Omental fat pad (tissue), 4 donors: ENCODE data around the gene MKS1. TPM values are rescaled to one million over a fixed set of nuclear protein-coding genes. Genes with fewer than 3 reads are reported as not detected.

Source experiments
- ATAC-seq: fragments of 150-250 bp; one replicate; pipeline ENCODE4 v1.9.1; 2016; ENCODE audit warnings: mild to moderate bottlenecking, moderate library complexity; ENCODE audit not compliant: low FRiP score
- DNase-seq: peaks from one replicate; pipeline ENCODE4 v3.0.0-alpha.2; 2019; ENCODE audit warnings: low spot score
- total RNA-seq, 4 donors: library from RNA; depleted of rRNA; stranded (reverse); fragments of >200 nt; gene quantifications; one replicate each; pipeline ENCODE4 v1.1.0, GENCODE V29; 2016
- TF ChIP-seq, protein P1 (sequence below), 3 donors: fragments of 450-650 bp; IDR thresholded peaks; one replicate each; pipeline ENCODE4 v1.5.1; 2016 to 2017; ENCODE audit warnings: antibody characterized with exemption in 3 of 3, mild to moderate bottlenecking in 3 of 3, moderate library complexity in 2 of 3

The MKS1 gene
- total RNA-seq, 4 donors from 2014 or later: 3.7 to 9.9 (median 6.0) TPM

DNA sequence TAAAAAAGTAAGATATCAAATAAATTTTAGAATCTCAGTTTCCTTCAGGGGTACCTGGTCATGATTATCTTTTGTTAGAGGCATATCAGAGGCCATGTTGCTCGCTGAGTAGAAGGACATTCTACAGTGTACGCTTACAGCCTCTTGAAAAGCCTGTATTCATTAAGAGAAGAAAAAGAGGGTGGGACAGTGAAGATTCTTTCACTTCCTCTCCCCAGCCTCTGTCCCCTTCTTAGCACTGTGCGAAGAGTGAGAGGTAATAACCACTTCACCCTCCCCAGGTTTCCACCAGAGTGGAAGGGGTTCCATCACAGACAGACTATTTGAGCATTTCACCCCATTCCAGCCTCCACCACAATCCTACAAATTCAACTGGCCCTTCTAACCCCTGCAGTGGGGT, 14.5 kb upstream of the MKS1 start:
- TF ChIP-seq, protein P1, sequence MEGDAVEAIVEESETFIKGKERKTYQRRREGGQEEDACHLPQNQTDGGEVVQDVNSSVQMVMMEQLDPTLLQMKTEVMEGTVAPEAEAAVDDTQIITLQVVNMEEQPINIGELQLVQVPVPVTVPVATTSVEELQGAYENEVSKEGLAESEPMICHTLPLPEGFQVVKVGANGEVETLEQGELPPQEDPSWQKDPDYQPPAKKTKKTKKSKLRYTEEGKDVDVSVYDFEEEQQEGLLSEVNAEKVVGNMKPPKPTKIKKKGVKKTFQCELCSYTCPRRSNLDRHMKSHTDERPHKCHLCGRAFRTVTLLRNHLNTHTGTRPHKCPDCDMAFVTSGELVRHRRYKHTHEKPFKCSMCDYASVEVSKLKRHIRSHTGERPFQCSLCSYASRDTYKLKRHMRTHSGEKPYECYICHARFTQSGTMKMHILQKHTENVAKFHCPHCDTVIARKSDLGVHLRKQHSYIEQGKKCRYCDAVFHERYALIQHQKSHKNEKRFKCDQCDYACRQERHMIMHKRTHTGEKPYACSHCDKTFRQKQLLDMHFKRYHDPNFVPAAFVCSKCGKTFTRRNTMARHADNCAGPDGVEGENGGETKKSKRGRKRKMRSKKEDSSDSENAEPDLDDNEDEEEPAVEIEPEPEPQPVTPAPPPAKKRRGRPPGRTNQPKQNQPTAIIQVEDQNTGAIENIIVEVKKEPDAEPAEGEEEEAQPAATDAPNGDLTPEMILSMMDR (IDR thresholded peaks at IDR 0.05): no peak
- ATAC-seq: no peak

GRCh38 chr17:58232707-58233156, 13.7 kb upstream of the MKS1 start:
- no peak for DNase-seq
- TF ChIP-seq, protein P1 (IDR thresholded peaks at IDR 0.05): no peak
- ATAC-seq: peak; percentile 21

More for the DNA sequence above, 14.5 kb upstream of the MKS1 start:
- no peak for DNase-seq

DNA sequence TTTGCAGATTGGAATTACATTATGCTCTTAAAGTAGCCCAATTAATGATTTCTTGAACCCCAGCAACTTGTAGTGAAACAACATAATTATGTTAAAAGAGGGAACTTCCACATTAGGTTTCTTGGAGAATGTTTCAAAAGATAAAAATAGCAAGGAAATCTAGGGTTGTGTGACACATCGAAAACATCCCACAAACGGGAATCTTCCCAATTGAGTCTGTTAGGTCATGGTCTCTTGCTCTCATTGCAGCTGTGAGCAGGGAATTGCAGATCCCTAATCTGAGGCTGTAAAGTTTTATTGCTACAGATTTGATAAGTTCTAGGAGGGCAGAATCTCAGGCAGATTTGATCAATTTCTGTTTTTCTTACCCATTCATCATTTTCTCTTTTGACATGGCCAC, 12.6 kb upstream of the MKS1 start:
- TF ChIP-seq, protein P1 (IDR thresholded peaks at IDR 0.05): no peak
- ATAC-seq (no peak), DNase-seq (no peak)

DNA sequence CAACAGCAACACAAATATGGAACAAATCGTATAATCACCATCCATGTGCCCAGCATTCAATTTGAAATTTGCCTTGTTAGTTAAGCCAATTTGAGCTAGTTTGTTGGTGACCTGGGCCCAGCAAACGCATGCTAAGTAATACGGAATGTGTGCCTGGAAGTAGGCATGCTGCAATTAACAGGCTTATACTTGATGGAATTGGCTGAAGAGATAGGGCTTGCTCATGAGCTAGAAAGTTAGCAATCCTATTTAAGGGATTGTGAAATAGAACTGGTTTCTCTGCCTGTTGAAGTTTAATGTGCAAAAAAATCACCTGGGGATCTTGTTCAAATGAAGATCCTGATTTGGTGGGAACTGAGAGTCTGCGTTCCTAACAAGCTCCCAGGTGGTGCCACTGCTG, 10.8 kb upstream of the MKS1 start:
- no peak for ATAC-seq
- DNase-seq: no peak
- TF ChIP-seq, protein P1 (IDR thresholded peaks at IDR 0.05): no peak

GRCh38 chr17:58229384-58229783, 10.3 kb upstream of the MKS1 start:
- TF ChIP-seq, protein P1 (IDR thresholded peaks at IDR 0.05): no peak
- no peak for ATAC-seq
- DNase-seq: no peak

GRCh38 chr17:58228679-58229078, 9.6 kb upstream of the MKS1 start:
- TF ChIP-seq, protein P1 (IDR thresholded peaks at IDR 0.05): no peak
- DNase-seq: no peak
- no peak for ATAC-seq

DNA sequence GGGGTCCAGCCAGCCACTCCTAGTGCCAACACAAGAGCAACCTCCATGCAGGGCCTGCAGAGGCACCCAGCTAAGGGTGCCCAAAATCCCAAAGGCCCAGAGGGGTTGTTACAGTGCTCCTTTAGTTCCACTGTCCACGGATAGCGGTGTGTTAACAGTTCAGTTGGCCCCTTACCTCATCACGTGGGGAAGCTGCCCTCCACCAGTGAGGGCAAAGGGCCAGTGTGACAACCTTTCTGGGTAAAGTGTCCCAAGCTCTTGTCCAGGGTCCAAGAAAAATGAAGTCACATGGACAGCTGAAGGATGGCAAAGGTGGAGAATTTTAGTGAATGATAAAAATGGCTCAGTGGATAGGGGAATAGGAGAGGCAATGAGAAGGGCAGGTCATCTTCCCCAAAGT, 8.7 kb upstream of the MKS1 start:
- no peak for ATAC-seq
- TF ChIP-seq, protein P1 (IDR thresholded peaks at IDR 0.05): no peak
- DNase-seq: no peak
